Body of pancreas (tissue), 4 donors: ENCODE results near the gene VPS16. TPM values are rescaled to one million over a fixed set of nuclear protein-coding genes. Genes with fewer than 3 reads are reported as not detected.

Experiments used
- ATAC-seq: fragments of 150-250 bp; one replicate; pipeline ENCODE4 v1.9.1; 2016
- DNase-seq, 4 donors: peaks; one replicate each; pipeline ENCODE4 v3.0.0-alpha.2; 2019
- H3K27ac ChIP-seq, 4 donors: fragments of 200-600 bp; sonication (generic); 1 replicate in 3 of 4; 2 replicates in 1 of 4; pipeline versions ENCODE4 v1.5.1 to v1.6.1; 2016 to 2019; ENCODE audit warnings: mild to moderate bottlenecking in 1 of 4, mixed read lengths in 1 of 4, moderate library complexity in 1 of 4
- H3K27me3 ChIP-seq, 2 donors: fragments of 200-600 bp; sonication (generic); one replicate each; pipeline ENCODE4 v1.6.0; 2016; ENCODE audit warnings: mild to moderate bottlenecking in 1 of 2
- H3K36me3 ChIP-seq, 2 donors: fragments of 200-600 bp; sonication (generic); replicated peaks in 1 of 2; 2 replicates each; pipeline ENCODE4 v1.5.1; 2016; ENCODE audit warnings: low read depth in 2 of 2; ENCODE audit not compliant: insufficient read depth in 1 of 2
- H3K4me1 ChIP-seq: fragments of 200-600 bp; sonication (generic); one replicate; pipeline ENCODE4 v1.6.0; 2016
- H3K4me3 ChIP-seq, 2 donors: fragments of 200-600 bp; sonication (generic); 1 replicate in 1 of 2; 2 replicates in 1 of 2; pipeline ENCODE4 v1.5.1; 2016 to 2019
- H3K9me3 ChIP-seq, 3 donors: fragments of 200-600 bp; sonication (generic); 1 replicate in 2 of 3; 2 replicates in 1 of 3; pipeline ENCODE4 v1.5.1; 2016
- POLR2A ChIP-seq, 3 donors: fragments of 450-650 bp; IDR thresholded peaks; one replicate each; pipeline ENCODE4 v1.6.1; 2016; ENCODE audit warnings: antibody characterized with exemption in 3 of 3, mild to moderate bottlenecking in 2 of 3
- WGBS, 2 donors: methylation state at CpG; one replicate each; pipeline ENCODE4 v1.1.5; 2017; 5-methylcytosine and 5-hydroxymethylcytosine counted together
- intact Hi-C: fragments of 100-400 bp; cut with DNase I; formaldehyde crosslinking; loops from one replicate; pipeline ENCODE4 v1.15.1; 2023
- total RNA-seq, 2 donors: library from RNA; depleted of rRNA; stranded (reverse); fragments of >200 nt; gene quantifications; one replicate each; pipeline ENCODE4 v1.1.0, GENCODE V29; 2016
- TF ChIP-seq, protein P1 (sequence below), 7 experiments: fragments of 450-650 bp in 4 of 7; fragments of 200-600 bp in 3 of 7; sonication (generic) in 3 of 7; IDR thresholded peaks; one replicate each; pipeline ENCODE4 v1.5.1; 2016 to 2019; ENCODE audit warnings: antibody characterized with exemption in 7 of 7

VPS16 gene
- total RNA-seq, 2 donors from 2014 or later, result 21.3 to 25.4 TPM

DNA sequence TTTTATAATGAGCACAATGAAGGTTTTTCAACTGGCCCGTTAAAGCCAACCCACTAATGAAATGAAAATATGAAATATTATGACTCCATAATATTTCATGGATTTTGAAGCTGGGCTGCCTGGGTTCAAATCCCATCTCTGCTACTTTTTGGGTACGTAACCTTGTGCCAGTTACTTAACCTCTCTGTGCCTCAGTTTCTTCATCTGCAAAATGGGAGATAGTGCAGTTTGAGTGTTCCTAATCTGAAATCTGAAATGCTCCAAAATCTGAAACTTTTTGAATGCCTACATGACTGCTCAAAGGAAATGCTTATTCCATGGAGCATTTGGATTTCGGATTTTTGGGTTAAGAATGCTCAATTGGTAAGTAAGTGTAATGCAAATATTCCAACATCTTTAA lies 62.3 kb downstream of the VPS16 start:
- ATAC-seq, result no peak
- intact Hi-C loops, result no loop called here

DNA sequence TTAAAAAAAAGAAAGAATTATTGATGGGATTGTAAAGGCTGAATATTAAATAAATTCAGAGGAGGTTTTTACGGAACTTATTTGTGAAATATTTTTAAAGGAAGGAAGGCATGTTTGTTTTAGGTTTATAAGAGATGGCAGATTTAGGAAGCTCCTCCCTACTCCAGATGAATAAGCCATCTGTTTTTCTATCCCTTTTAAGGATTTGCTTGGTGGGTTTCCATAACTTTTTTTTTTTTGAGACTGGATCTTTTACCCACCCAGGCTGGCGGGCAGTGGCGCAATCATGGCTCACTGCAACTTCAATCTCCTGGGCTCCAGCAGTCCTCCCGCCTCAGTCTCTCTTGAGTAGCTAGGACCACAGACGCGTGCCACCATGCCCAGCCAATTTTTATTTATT lies 63.1 kb downstream of the VPS16 start:
- peaks cover 8% of the 10 kb centered on the region for H3K4me1 ChIP-seq
- no peaks in the 10 kb centered on the region for H3K9me3 ChIP-seq
- H3K27me3 ChIP-seq, result no peaks in the 10 kb centered on the region
- no peak for DNase-seq
- TF ChIP-seq, protein P1, sequence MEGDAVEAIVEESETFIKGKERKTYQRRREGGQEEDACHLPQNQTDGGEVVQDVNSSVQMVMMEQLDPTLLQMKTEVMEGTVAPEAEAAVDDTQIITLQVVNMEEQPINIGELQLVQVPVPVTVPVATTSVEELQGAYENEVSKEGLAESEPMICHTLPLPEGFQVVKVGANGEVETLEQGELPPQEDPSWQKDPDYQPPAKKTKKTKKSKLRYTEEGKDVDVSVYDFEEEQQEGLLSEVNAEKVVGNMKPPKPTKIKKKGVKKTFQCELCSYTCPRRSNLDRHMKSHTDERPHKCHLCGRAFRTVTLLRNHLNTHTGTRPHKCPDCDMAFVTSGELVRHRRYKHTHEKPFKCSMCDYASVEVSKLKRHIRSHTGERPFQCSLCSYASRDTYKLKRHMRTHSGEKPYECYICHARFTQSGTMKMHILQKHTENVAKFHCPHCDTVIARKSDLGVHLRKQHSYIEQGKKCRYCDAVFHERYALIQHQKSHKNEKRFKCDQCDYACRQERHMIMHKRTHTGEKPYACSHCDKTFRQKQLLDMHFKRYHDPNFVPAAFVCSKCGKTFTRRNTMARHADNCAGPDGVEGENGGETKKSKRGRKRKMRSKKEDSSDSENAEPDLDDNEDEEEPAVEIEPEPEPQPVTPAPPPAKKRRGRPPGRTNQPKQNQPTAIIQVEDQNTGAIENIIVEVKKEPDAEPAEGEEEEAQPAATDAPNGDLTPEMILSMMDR (IDR thresholded peaks at IDR 0.05), result no peak
- no peak overlapping the region for H3K4me3 ChIP-seq
- no peaks in the 10 kb centered on the region for H3K36me3 ChIP-seq
- ATAC-seq, result no peak
- WGBS, 2 donors, result 96 to 98% methylated on average over 6 of the region's 6 CpGs
- intact Hi-C loops, result no loop called here
- H3K27ac ChIP-seq, result no peak overlapping the region

More for the DNA sequence above, 62.3 kb downstream of the VPS16 start:
- TF ChIP-seq, protein P1 (IDR thresholded peaks at IDR 0.05), result no peak
- TF ChIP-seq POLR2A (IDR thresholded peaks at IDR 0.05), result no peak
- 94 to 96% methylated on average over 3 of the region's 3 CpGs for WGBS, 2 donors
- H3K9me3 ChIP-seq, result no peaks in the 10 kb centered on the region
- H3K27me3 ChIP-seq, result no peaks in the 10 kb centered on the region
- no peak overlapping the region for H3K27ac ChIP-seq
- peaks cover 8% of the 10 kb centered on the region for H3K4me1 ChIP-seq
- no peak overlapping the region for H3K4me3 ChIP-seq
- no peaks in the 10 kb centered on the region for H3K36me3 ChIP-seq
- no peak for DNase-seq

DNA sequence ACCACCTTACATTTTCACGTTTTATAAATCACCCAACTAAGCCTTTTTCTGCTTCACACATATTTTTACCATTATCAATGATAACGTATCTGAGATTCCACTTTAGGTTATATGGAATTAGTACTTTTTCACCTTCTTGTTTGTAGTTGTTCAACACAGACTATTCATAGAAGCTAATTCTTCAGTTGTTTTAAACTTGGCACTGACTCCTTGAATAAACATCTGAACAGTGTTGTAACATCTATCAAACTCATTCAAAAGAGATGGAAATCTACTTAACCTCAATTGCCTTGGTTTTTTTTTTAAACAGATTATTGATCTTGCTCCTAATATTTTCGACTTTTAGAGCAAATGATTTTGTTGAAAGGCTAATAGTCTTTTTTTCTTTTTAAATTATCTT lies 67.0 kb downstream of the VPS16 start:
- DNase-seq (no peak), ATAC-seq (no peak)
- TF ChIP-seq, protein P1 (IDR thresholded peaks at IDR 0.05), result no peak
- no peak for TF ChIP-seq POLR2A (IDR thresholded peaks at IDR 0.05)
- Histone ChIP-seq H3K9me3 (no peaks in the 10 kb centered on the region), H3K27me3 (no peaks in the 10 kb centered on the region), H3K4me3 (no peak overlapping the region), H3K27ac (no peak overlapping the region), H3K36me3 (no peaks in the 10 kb centered on the region), H3K4me1 (peaks cover 8% of the 10 kb centered on the region)
- WGBS, 2 donors, result 26 to 29% methylated on average over 3 of the region's 3 CpGs
- intact Hi-C loops, result no loop called here

DNA sequence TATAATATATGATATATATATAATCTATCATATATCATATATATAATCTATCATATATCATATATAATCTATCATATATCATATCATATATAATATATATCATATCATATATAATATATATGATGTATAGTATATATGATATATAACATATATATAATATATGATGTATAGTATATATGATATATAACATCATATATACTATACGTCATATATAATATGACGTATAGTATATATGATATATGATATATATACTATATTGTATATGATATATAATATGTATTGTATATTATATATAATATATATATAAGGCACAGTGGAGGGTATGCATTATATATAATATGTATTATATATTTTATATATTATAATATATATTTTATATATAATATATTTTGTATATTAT lies 69.4 kb downstream of the VPS16 start:
- intact Hi-C loops, result no loop called here
- Histone ChIP-seq H3K4me3 (no peak overlapping the region), H3K36me3 (no peaks in the 10 kb centered on the region), H3K4me1 (peaks cover 8% of the 10 kb centered on the region), H3K27me3 (no peaks in the 10 kb centered on the region), H3K27ac (no peak overlapping the region), H3K9me3 (no peaks in the 10 kb centered on the region)
- WGBS, 2 donors, result 98 to 100% methylated on average over 2 of the region's 2 CpGs
- ATAC-seq (no peak), DNase-seq (no peak)
- no peak for TF ChIP-seq POLR2A (IDR thresholded peaks at IDR 0.05)
- TF ChIP-seq, protein P1 (IDR thresholded peaks at IDR 0.05), result no peak

DNA sequence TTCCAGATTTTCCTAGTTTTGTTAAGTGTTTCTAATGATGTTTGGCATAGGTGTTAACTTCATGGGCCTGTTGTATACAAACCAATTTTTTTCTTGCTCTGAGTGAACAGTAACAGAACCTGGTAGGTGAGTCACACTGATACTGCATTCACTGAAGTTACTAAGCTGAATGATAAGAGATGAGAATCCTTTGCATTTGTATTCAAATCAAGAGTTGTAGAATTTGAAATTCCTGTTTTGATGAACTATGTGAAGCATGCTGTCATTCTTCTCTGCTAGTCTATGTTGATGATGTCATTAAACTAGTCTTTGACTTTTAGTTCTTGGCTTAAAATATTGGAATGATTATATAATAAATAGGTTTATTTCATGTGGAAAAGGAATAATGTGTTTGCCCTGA lies 70.7 kb downstream of the VPS16 start:
- Histone ChIP-seq H3K9me3 (no peaks in the 10 kb centered on the region), H3K27ac (no peak overlapping the region), H3K4me1 (peaks cover 8% of the 10 kb centered on the region), H3K4me3 (no peak overlapping the region), H3K36me3 (no peaks in the 10 kb centered on the region), H3K27me3 (no peaks in the 10 kb centered on the region)
- TF ChIP-seq POLR2A (IDR thresholded peaks at IDR 0.05), result no peak
- TF ChIP-seq, protein P1 (IDR thresholded peaks at IDR 0.05), result no peak
- ATAC-seq (no peak), DNase-seq (no peak)
- intact Hi-C loops, result no loop called here
